Activated naive CD4-positive, alpha-beta T cell treated with anti-CD3 and anti-CD28 coated beads, Interleukin-2, amount 50 U/mL, for 16 hours (primary cell): ENCODE results near the gene C9orf50.
A peak's percentile ranks its signal among the peaks of the same experiment; 100 is the strongest.

ENCODE experiments used
- DNase-seq: peaks from one replicate; pipeline ENCODE4 v3.0.0-alpha.2; 2020

C9orf50 gene

GRCh38 chr9:129629251-129629820 is 8.4 kb upstream of the C9orf50 start:
- no peak for DNase-seq

- no peak for DNase-seq
Observed at GRCh38 chr9:129628709-129629108, 7.8 kb upstream of the C9orf50 start.

GRCh38 chr9:129627556-129628440 is 6.9 kb upstream of the C9orf50 start:
- no peak for DNase-seq

- DNase-seq, result peak; percentile 40
Observed at GRCh38 chr9:129626625-129627284, 5.9 kb upstream of the C9orf50 start.

- peak; percentile 82 for DNase-seq
Observed at GRCh38 chr9:129626079-129626624, 5.3 kb upstream of the C9orf50 start, which contains the start of gene NTMT1. TSS of gene NTMT1 (plus strand) at chr9:129626163. CDS start at chr9:129632704, 6,541 bp downstream.

GRCh38 chr9:129624947-129625346 is 4.0 kb upstream of the C9orf50 start:
- no peak for DNase-seq

- peak; percentile 77 for DNase-seq
Observed at GRCh38 chr9:129624168-129624759, 3.4 kb upstream of the C9orf50 start.

GRCh38 chr9:129623331-129623730 is 2.4 kb upstream of the C9orf50 start:
- DNase-seq, result no peak

- DNase-seq, result no peak
Observed at GRCh38 chr9:129619787-129620668, 873 bp downstream of the C9orf50 start.

GRCh38 chr9:129617167-129617566 is 3.7 kb downstream of the C9orf50 start:
- no peak for DNase-seq

GRCh38 chr9:129615407-129616285 is 5.3 kb downstream of the C9orf50 start:
- DNase-seq, result no peak

- DNase-seq, result no peak
Observed at GRCh38 chr9:129614932-129615331, 6.0 kb downstream of the C9orf50 start.

- no peak for DNase-seq
Observed at GRCh38 chr9:129613520-129614175, 7.3 kb downstream of the C9orf50 start.

GRCh38 chr9:129612815-129613519 is 7.9 kb downstream of the C9orf50 start:
- DNase-seq, result no peak

- no peak for DNase-seq
Observed at GRCh38 chr9:129612123-129612522, 8.8 kb downstream of the C9orf50 start.

- no peak for DNase-seq
Observed at GRCh38 chr9:129611307-129611800, 9.5 kb downstream of the C9orf50 start.

GRCh38 chr9:129610473-129611306 is 10.2 kb downstream of the C9orf50 start:
- peak; percentile 72 for DNase-seq

GRCh38 chr9:129610213-129610472 is 10.8 kb downstream of the C9orf50 start:
- no peak for DNase-seq
